HFFc6 (cell line): ENCODE results near the gene COL4A1. TPM values are rescaled to one million over a fixed set of nuclear protein-coding genes. Genes with fewer than 3 reads are reported as not detected.

Source experiments
- DNase-seq: peaks from one replicate; pipeline ENCODE4 v3.0.0-alpha.2; 2018
- H3K27ac Mint-ChIP-seq: 2 replicates; pipeline ENCODE4 v1.8.0; 2020; ENCODE audit warnings: mild to moderate bottlenecking, mixed read lengths
- H3K27me3 Mint-ChIP-seq: 2 replicates; pipeline ENCODE4 v1.8.0; 2021; ENCODE audit warnings: mild to moderate bottlenecking, moderate library complexity, mixed read lengths; ENCODE audit not compliant: insufficient read depth
- H3K36me3 Mint-ChIP-seq: 2 replicates; pipeline ENCODE4 v1.8.0; 2021; ENCODE audit warnings: low read depth, mixed read lengths
- H3K4me1 Mint-ChIP-seq: 2 replicates; pipeline ENCODE4 v1.8.0; 2020; ENCODE audit warnings: low read depth, mixed read lengths
- H3K4me3 Mint-ChIP-seq: 2 replicates; pipeline ENCODE4 v1.8.0; 2020; ENCODE audit warnings: mild to moderate bottlenecking, moderate library complexity, mixed read lengths
- H3K9me3 Mint-ChIP-seq: 2 replicates; pipeline ENCODE4 v1.8.0; 2020; ENCODE audit warnings: mild to moderate bottlenecking, mixed read lengths
- CTCF ChIP-seq: fragments of 200-600 bp; sonication (generic); IDR thresholded peaks from 2 replicates; pipeline ENCODE4 v1.5.0; 2021; ENCODE audit warnings: antibody characterized with exemption, mild to moderate bottlenecking
- total RNA-seq, 6 experiments: library from RNA; stranded (reverse); fragmentation: NEBNext Ultra II Directional; extraction: Animal tissue kit (Norgen Biotek cat#: 25700); gene quantifications; 2 replicates in 1 of 6; 3 replicates in 5 of 6; pipeline ENCODE4 v1.2.3, GENCODE V29; 2021

The COL4A1 gene
- total RNA-seq, 6 experiments from 2014 or later = 137 to 328 (median 148) TPM

DNA sequence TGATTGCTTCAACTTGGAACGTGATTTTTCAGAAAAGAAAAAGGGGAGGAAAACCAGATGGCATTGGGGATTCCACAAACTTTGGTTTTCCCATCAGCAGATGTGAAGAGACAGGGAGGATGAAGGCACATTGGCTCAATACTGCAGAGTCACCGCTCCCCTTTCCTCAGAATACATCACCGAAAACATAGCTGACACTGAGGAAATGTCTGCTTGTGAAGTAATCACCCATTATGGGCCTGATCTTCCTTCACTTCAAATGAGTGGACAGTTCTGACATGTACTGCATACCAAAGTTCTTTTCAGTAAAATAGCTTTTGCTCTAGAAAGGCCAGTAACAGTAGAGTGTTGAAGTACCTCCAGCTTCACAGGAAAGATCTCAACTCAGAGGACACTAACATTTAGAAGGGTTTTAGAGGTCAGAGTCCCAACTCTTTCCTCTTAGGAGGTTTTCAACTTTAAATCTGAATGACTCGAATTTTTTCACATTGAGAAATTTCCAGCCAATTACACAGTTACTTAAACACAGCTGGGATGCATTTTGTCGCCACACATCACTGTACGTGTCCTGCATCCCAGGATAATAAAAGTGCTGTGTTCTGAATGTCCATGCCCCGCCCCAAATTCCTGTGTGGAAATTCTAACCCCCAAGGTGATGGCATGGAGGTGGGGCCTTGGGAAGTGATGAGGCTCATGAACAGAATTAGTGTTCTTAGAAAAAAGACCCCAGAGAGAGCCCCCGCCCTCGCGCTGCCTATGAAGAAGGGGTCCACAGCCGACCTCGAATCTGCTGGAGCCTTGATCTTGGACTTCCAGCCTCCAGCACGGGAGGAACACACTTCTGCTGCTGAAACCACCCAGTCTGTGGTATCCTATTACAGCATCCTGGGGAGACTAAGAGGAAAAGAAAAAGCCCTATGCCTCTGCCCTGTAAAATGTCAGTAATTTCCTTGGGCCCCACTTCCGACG lies 77.7 kb downstream of the COL4A1 start:
- no peak for TF ChIP-seq CTCF
- Mint-ChIP-seq H3K36me3 (peaks cover 5% of the 10 kb centered on the region), H3K9me3 (no peaks in the 10 kb centered on the region), H3K4me3 (no peak overlapping the region), H3K27me3 (peaks cover 5% of the 10 kb centered on the region; the same call in 1 of the 2 replicates), H3K4me1 (peaks cover 72% of the 10 kb centered on the region), H3K27ac (peak overlapping the region; percentile 62)
- DNase-seq = no peak

- peaks cover 5% of the 10 kb centered on the region; the same call in 1 of the 2 replicates for H3K27me3 Mint-ChIP-seq
- no peak for DNase-seq
- peaks cover 5% of the 10 kb centered on the region for H3K36me3 Mint-ChIP-seq
- H3K9me3 Mint-ChIP-seq = no peaks in the 10 kb centered on the region
- H3K27ac Mint-ChIP-seq = no peak overlapping the region
- no peak for TF ChIP-seq CTCF
- no peak overlapping the region for H3K4me3 Mint-ChIP-seq
- peaks cover 61% of the 10 kb centered on the region for H3K4me1 Mint-ChIP-seq
These were observed 78.9 kb downstream of the COL4A1 start for GRCh38 chr13:110227864-110228643.

DNA sequence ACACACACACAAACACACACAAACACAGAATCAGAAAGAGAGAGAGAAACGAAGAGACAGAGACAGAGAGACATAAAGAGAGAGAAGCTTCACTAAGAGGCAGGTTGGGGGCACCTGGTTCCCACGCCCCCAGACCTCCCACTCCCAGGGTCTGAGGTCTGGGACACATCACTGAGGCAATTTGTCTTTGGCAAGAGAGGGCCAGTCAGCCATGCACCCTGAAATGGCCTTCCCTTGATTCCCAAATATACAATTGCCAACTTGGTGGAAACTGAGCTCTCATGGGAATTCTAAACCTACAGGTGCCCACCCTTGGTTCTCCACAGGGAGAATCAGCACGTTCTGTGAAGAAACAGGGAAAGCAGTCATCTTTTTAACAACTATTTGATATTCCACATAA lies 79.5 kb downstream of the COL4A1 start:
- no peak for DNase-seq
- Mint-ChIP-seq H3K4me1 (peaks cover 54% of the 10 kb centered on the region), H3K9me3 (no peaks in the 10 kb centered on the region), H3K27ac (peak overlapping the region; percentile 26), H3K27me3 (peaks cover 5% of the 10 kb centered on the region; the same call in 1 of the 2 replicates), H3K4me3 (no peak overlapping the region), H3K36me3 (peaks cover 5% of the 10 kb centered on the region)
- TF ChIP-seq CTCF = no peak

- TF ChIP-seq CTCF = no peak
- peaks cover 5% of the 10 kb centered on the region for H3K36me3 Mint-ChIP-seq
- peaks cover 5% of the 10 kb centered on the region; the same call in 1 of the 2 replicates for H3K27me3 Mint-ChIP-seq
- H3K27ac Mint-ChIP-seq = peak overlapping the region; percentile 34
- H3K9me3 Mint-ChIP-seq = no peaks in the 10 kb centered on the region
- peak; percentile 4 for DNase-seq
- H3K4me3 Mint-ChIP-seq = no peak overlapping the region; the same call in none of the 2 replicates
- peaks cover 53% of the 10 kb centered on the region for H3K4me1 Mint-ChIP-seq
These were observed 81.1 kb downstream of the COL4A1 start for GRCh38 chr13:110225609-110226574.

DNA sequence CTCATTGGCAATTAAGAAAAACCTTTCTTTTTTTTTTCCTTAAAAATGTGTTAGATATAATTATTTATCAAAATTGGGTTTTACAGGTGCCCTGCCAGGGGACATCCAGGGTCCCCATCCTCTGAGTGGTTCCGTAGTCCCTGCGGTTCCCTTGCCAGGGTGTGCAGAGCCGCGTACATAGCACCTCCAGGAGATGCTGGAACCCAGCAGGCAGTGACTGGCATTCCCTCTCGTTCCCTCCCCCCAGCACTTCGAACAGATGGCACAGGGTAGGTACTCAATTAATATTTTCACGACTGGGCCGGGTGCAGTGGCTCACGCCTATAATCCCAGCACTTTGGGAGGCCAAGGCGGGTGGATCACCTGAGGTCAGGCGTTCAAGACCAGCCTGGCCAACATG lies 82.0 kb downstream of the COL4A1 start:
- peaks cover 48% of the 10 kb centered on the region for H3K4me1 Mint-ChIP-seq
- peaks cover 1% of the 10 kb centered on the region; the same call in 1 of the 2 replicates for H3K36me3 Mint-ChIP-seq
- peaks cover 5% of the 10 kb centered on the region; the same call in 1 of the 2 replicates for H3K27me3 Mint-ChIP-seq
- no peak for TF ChIP-seq CTCF
- no peak overlapping the region for H3K27ac Mint-ChIP-seq
- no peak for DNase-seq
- H3K9me3 Mint-ChIP-seq = no peaks in the 10 kb centered on the region
- no peak overlapping the region for H3K4me3 Mint-ChIP-seq
